ENCODE data around the gene LTBP2.
A peak's percentile ranks its signal among the peaks of the same experiment; 100 is the strongest.

Gene LTBP2

GRCh38 chr14:74610866-74611649 is 979 bp downstream of the LTBP2 start:
- no peak for DNase-seq

GRCh38 chr14:74610199-74610865 is 1.7 kb downstream of the LTBP2 start:
- DNase-seq: no peak

- no peak for DNase-seq
These were observed 2.3 kb downstream of the LTBP2 start for GRCh38 chr14:74609721-74610120.

- peak; percentile 21 for DNase-seq
These were observed 3.0 kb downstream of the LTBP2 start for GRCh38 chr14:74608959-74609611.

GRCh38 chr14:74606727-74607126 is 5.3 kb downstream of the LTBP2 start:
- DNase-seq: no peak

- no peak for DNase-seq
These were observed 6.4 kb downstream of the LTBP2 start for GRCh38 chr14:74605531-74606223.

GRCh38 chr14:74604911-74605310 is 7.1 kb downstream of the LTBP2 start:
- no peak for DNase-seq

GRCh38 chr14:74604157-74604556 is 7.9 kb downstream of the LTBP2 start:
- no peak for DNase-seq

- DNase-seq: no peak
These were observed 10.1 kb downstream of the LTBP2 start for GRCh38 chr14:74601982-74602381.

- no peak for DNase-seq
These were observed 12.1 kb downstream of the LTBP2 start for GRCh38 chr14:74599946-74600345.

- DNase-seq: no peak
These were observed 12.7 kb downstream of the LTBP2 start for GRCh38 chr14:74599321-74599761.

- DNase-seq: no peak
These were observed 15.1 kb downstream of the LTBP2 start for GRCh38 chr14:74596741-74597450.

GRCh38 chr14:74595006-74595735 is 16.9 kb downstream of the LTBP2 start:
- DNase-seq: no peak

GRCh38 chr14:74594606-74595005 is 17.4 kb downstream of the LTBP2 start:
- no peak for DNase-seq

- no peak for DNase-seq
These were observed 18.0 kb downstream of the LTBP2 start for GRCh38 chr14:74594029-74594428.

GRCh38 chr14:74593241-74593953 is 18.6 kb downstream of the LTBP2 start:
- no peak for DNase-seq

GRCh38 chr14:74592476-74593201 is 19.4 kb downstream of the LTBP2 start:
- DNase-seq: no peak

GRCh38 chr14:74591899-74592298 is 20.1 kb downstream of the LTBP2 start:
- no peak for DNase-seq

GRCh38 chr14:74591394-74591793 is 20.6 kb downstream of the LTBP2 start:
- no peak for DNase-seq

- no peak for DNase-seq
These were observed 22.7 kb downstream of the LTBP2 start for GRCh38 chr14:74589291-74589879.
